Epithelial cell of esophagus (primary cell): ENCODE measurements around the gene UGP2.
"Not testable (repeated sequence)": the region's sequence is repeated elsewhere in the genome, so short reads cannot be mapped to it uniquely, and the experiment has no call there.

Experiments
- DNase-seq: peaks from one replicate; pipeline ENCODE4 v3.0.0; 2010; ENCODE audit warnings: low read depth
- H3K4me3 ChIP-seq: 2 replicates; pipeline ENCODE4 v1.5.1; 2011; ENCODE audit warnings: mild to moderate bottlenecking, low read length, control low read depth
- CTCF ChIP-seq: IDR thresholded peaks from 2 replicates; pipeline ENCODE4 v1.5.1; 2011; ENCODE audit warnings: low read depth, mild to moderate bottlenecking, low read length, control low read depth, inconsistent platforms; ENCODE audit not compliant: insufficient read depth; ENCODE audit errors: missing control alignments

The UGP2 gene

GRCh38 chr2:63844616-63845015 is 2.9 kb downstream of the UGP2 start:
- no peak for DNase-seq
- TF ChIP-seq CTCF: no peak
- H3K4me3 ChIP-seq: no peak overlapping the region

- TF ChIP-seq CTCF: no peak
- no peak overlapping the region for H3K4me3 ChIP-seq
- DNase-seq: no peak
These were observed 4.2 kb downstream of the UGP2 start for GRCh38 chr2:63845866-63846265.

GRCh38 chr2:63846487-63846886 is 4.8 kb downstream of the UGP2 start:
- no peak for DNase-seq
- no peak overlapping the region for H3K4me3 ChIP-seq
- no peak for TF ChIP-seq CTCF

- not testable (repeated sequence) for DNase-seq, H3K4me3 ChIP-seq
These were observed 5.9 kb downstream of the UGP2 start for GRCh38 chr2:63847571-63847970.

- no peak for DNase-seq
- H3K4me3 ChIP-seq: no peak overlapping the region
- no peak for TF ChIP-seq CTCF
These were observed 7.9 kb downstream of the UGP2 start for GRCh38 chr2:63849381-63850203.

- no peak for TF ChIP-seq CTCF
- no peak for DNase-seq
- H3K4me3 ChIP-seq: no peak overlapping the region
These were observed 8.5 kb downstream of the UGP2 start for GRCh38 chr2:63850204-63850571.

GRCh38 chr2:63850649-63851048 is 9.0 kb downstream of the UGP2 start:
- no peak for DNase-seq
- TF ChIP-seq CTCF: no peak
- no peak overlapping the region for H3K4me3 ChIP-seq
